Measurements from ENCODE around the gene PHLDB1. TPM values are rescaled to one million over a fixed set of nuclear protein-coding genes. Genes with fewer than 3 reads are reported as not detected.
A peak's percentile ranks its signal among the peaks of the same experiment; 100 is the strongest.
"Not testable (repeated sequence)": the region's sequence is repeated elsewhere in the genome, so short reads cannot be mapped to it uniquely, and the experiment has no call there.

Gene PHLDB1
- total RNA-seq, 2 donors from 2014 or later, result 206 to 377 TPM

DNA sequence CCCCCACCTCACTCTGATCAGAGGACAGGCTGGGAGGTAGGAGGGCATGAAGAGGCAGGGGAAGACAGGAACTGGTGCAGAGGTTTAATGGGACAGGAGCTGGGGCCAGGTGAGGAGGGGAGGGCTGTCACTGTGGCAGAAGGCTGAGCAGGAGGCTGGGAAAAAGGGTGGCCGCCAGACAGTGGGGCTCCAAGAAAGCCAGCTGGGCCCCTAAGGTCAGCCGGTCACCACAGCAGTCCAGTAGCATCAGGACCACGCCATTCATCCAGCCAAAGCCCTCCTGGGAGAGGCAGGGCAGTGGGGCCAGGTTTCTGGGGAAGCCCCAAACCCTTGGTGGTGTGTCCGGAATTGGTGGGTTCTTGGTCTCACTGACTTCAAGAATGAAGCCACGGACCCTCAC, 80.5 kb downstream of the PHLDB1 start:
- TF ChIP-seq, protein P1, sequence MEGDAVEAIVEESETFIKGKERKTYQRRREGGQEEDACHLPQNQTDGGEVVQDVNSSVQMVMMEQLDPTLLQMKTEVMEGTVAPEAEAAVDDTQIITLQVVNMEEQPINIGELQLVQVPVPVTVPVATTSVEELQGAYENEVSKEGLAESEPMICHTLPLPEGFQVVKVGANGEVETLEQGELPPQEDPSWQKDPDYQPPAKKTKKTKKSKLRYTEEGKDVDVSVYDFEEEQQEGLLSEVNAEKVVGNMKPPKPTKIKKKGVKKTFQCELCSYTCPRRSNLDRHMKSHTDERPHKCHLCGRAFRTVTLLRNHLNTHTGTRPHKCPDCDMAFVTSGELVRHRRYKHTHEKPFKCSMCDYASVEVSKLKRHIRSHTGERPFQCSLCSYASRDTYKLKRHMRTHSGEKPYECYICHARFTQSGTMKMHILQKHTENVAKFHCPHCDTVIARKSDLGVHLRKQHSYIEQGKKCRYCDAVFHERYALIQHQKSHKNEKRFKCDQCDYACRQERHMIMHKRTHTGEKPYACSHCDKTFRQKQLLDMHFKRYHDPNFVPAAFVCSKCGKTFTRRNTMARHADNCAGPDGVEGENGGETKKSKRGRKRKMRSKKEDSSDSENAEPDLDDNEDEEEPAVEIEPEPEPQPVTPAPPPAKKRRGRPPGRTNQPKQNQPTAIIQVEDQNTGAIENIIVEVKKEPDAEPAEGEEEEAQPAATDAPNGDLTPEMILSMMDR (IDR thresholded peaks at IDR 0.05), result no peak
- ATAC-seq (ENCODE audit: insufficient number of reproducible peaks, low FRiP score, low read depth), result no peak
- no peaks in the 10 kb centered on the region for H3K36me3 ChIP-seq
- H3K27me3 ChIP-seq (replicated peaks; ENCODE audit: insufficient read depth), result no peaks in the 10 kb centered on the region
- no peak overlapping the region for H3K4me3 ChIP-seq
- peaks cover 0 to 9% of the 10 kb centered on the region in 2 donors for H3K4me1 ChIP-seq (ENCODE audit: control insufficient read depth in 1 of 2, low read depth in 2 of 2)
- no peak overlapping the region for H3K27ac ChIP-seq
- no peak for DNase-seq (ENCODE audit: low spot score)
- H3K9me3 ChIP-seq, result no peaks in the 10 kb centered on the region

DNA sequence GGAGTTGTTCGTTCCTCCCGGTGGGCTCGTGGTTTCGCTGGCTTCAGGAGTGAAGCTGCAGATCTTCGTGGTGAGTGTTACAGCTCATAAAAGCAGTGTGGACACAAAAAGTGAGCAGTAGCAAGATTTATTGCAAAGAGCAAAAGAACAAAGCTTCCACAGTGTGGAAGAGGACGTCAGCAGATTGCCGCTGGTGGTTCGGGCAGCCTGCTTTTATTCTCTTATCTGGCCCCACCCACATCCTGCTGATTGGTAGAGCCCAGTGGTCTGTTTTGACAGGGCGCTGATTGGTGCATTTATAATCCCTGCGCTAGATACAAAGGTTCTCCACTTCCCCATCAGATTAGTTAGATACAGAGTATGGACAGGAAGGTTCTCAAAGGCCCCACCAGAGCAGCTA, 80.9 kb downstream of the PHLDB1 start:
- not testable (repeated sequence) for ATAC-seq (ENCODE audit: insufficient number of reproducible peaks, low FRiP score, low read depth); H3K9me3 ChIP-seq; H3K27ac ChIP-seq; H3K4me1 ChIP-seq (ENCODE audit: control insufficient read depth in 1 of 2, low read depth in 2 of 2); H3K36me3 ChIP-seq; DNase-seq (ENCODE audit: low spot score); H3K27me3 ChIP-seq (replicated peaks; ENCODE audit: insufficient read depth); H3K4me3 ChIP-seq

DNA sequence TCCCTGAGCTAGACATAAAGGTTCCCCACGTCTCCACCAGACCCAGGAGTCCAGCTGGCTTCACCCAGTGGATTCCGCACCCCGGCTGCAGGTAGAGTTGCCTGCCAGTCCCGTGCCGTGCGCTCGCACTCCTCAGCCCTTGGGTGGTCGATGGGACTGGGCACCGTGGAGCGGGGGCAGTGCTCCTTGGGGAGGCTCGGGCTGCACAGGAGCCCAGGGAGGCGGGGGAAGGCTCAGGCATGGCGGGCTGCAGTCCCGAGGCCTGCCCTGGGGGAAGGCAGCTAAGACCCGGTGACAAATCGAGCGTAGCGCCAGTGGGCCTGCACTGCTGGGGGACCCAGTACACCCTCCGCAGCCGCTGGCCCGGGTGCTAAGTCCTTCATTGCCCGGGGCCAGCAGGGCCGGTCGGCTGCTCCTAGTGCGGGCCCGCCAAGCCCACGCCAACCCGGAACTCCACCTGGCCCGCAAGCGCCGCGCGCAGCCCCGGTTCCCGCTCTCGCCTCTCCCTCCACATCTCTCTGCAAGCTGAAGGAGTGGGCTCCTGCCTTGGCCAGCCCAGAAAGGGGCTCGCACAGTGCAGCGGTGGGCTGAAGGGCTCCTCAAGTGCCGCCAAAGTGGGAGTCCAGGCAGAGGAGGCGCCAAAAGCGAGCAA, 81.6 kb downstream of the PHLDB1 start:
- Histone ChIP-seq H3K36me3 (no peaks in the 10 kb centered on the region), H3K27ac (no peak overlapping the region), H3K4me3 (peak overlapping the region; percentile 74), H3K4me1 (ENCODE audit: control insufficient read depth in 1 of 2, low read depth in 2 of 2) (peaks cover 0 to 9% of the 10 kb centered on the region in 2 donors), H3K27me3 (replicated peaks; ENCODE audit: insufficient read depth) (no peaks in the 10 kb centered on the region), H3K9me3 (no peaks in the 10 kb centered on the region)
- no peak for ATAC-seq (ENCODE audit: insufficient number of reproducible peaks, low FRiP score, low read depth)
- no peak for DNase-seq (ENCODE audit: low spot score)
- TF ChIP-seq, protein P1 (IDR thresholded peaks at IDR 0.05), result no peak

DNA sequence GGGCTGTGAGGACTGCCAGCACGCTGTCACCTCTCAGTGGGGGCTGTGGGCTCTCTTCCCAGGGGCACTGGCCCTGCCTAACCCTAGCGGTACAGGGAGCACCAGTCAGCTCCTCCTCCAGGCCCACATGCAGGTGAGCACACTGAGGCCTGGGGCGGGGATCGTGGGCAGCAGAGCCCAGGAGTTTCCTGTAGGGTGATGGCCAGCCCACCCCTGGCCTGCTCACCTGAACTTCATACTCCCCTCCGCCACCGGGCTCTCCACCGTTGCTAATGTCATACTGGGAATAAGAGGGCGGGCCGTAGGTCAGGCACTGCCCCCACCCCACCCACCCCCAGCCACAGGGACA, 82.1 kb downstream of the PHLDB1 start:
- H3K4me3 ChIP-seq, result peak overlapping the region; percentile 74
- no peak for DNase-seq (ENCODE audit: low spot score)
- no peaks in the 10 kb centered on the region for H3K27me3 ChIP-seq (replicated peaks; ENCODE audit: insufficient read depth)
- TF ChIP-seq, protein P1 (IDR thresholded peaks at IDR 0.05), result no peak
- no peaks in the 10 kb centered on the region for H3K9me3 ChIP-seq
- peaks cover 0 to 9% of the 10 kb centered on the region in 2 donors for H3K4me1 ChIP-seq (ENCODE audit: control insufficient read depth in 1 of 2, low read depth in 2 of 2)
- H3K27ac ChIP-seq, result peak overlapping the region in 1 of 2 donors; percentile 70
- no peak for ATAC-seq (ENCODE audit: insufficient number of reproducible peaks, low FRiP score, low read depth)
- no peaks in the 10 kb centered on the region for H3K36me3 ChIP-seq

DNA sequence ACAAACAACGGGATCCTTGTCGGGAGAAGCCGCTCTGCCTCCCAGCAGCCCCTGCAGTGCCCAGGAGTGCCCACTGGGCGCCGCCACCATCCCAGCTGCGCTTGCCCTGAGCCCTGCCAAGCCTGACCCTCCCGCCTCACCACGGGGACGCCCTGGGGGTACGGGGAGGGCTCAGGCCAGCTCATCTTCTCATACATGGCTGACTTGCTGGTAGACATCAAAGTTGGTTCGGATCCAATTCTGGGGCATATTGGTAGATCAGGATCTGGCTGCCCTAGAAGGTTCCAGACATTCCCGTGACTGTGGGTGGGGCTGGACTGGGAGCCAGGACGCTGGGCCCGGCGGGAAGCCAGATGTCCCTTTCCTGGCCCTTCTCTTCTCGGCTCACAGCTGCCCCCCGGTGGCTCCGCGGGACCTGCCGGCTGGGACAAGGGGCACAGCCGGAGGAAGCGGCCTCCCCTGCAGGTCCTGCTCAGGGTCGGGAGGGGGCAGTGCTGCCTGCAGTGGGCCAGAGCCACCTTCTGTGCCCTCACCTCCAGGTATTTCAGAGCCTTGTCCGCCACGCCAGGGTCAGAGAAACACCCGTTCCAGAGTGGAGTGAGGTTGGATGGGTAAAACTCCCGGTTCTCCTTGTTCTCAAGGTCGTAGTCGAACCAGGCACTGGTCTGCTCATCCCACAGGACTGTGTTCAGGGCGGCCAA, 82.6 kb downstream of the PHLDB1 start:
- DNase-seq (ENCODE audit: low spot score), result peak; percentile 51
- TF ChIP-seq, protein P1 (IDR thresholded peaks at IDR 0.05), result peak; percentile 89
- Histone ChIP-seq H3K4me1 (ENCODE audit: control insufficient read depth in 1 of 2, low read depth in 2 of 2) (peaks cover 0 to 9% of the 10 kb centered on the region in 2 donors), H3K9me3 (no peaks in the 10 kb centered on the region), H3K4me3 (peak overlapping the region; percentile 74), H3K36me3 (no peaks in the 10 kb centered on the region), H3K27ac (peak overlapping the region; percentile 61 to 70), H3K27me3 (replicated peaks; ENCODE audit: insufficient read depth) (no peaks in the 10 kb centered on the region)
- peak; percentile 95 for ATAC-seq (ENCODE audit: insufficient number of reproducible peaks, low FRiP score, low read depth)
